Liver (tissue), 9 donors: ENCODE measurements around the gene CEP89. TPM values are rescaled to one million over a fixed set of nuclear protein-coding genes. Genes with fewer than 3 reads are reported as not detected.

ENCODE experiments used
- DNase-seq: peaks from one replicate; pipeline ENCODE4 v3.0.0-alpha.2; 2017; ENCODE audit warnings: low spot score
- H3K27ac ChIP-seq, 2 donors: one replicate each; pipeline ENCODE4 v1.7.0; 2013; ENCODE audit warnings: inconsistent platforms in 2 of 2, low read length in 2 of 2, control low read depth in 1 of 2, low read depth in 1 of 2, mild to moderate bottlenecking in 1 of 2
- H3K27me3 ChIP-seq, 4 donors: one replicate each; pipeline versions ENCODE4 v1.6.1 to v1.7.0; 2013; ENCODE audit warnings: low read length in 3 of 4, inconsistent platforms in 1 of 4, mild to moderate bottlenecking in 1 of 4, moderate library complexity in 1 of 4; ENCODE audit not compliant: control insufficient read depth in 4 of 4, insufficient read depth in 4 of 4
- H3K36me3 ChIP-seq, 4 donors: one replicate each; pipeline versions ENCODE4 v1.6.1 to v1.7.0; 2013; ENCODE audit warnings: low read length in 3 of 4, mild to moderate bottlenecking in 3 of 4, low read depth in 1 of 4, moderate library complexity in 1 of 4; ENCODE audit not compliant: control insufficient read depth in 4 of 4, insufficient read depth in 3 of 4
- H3K4me1 ChIP-seq, 4 donors: one replicate each; pipeline versions ENCODE4 v1.6.1 to v1.7.0; 2013; ENCODE audit warnings: low read length in 3 of 4, mild to moderate bottlenecking in 3 of 4, moderate library complexity in 1 of 4; ENCODE audit not compliant: control insufficient read depth in 4 of 4, insufficient read depth in 4 of 4
- H3K4me3 ChIP-seq, 3 donors: one replicate each; pipeline versions ENCODE4 v1.6.1 to v1.7.0; 2013; ENCODE audit warnings: low read length in 3 of 3, control low read depth in 1 of 3, low read depth in 1 of 3, mild to moderate bottlenecking in 1 of 3
- H3K9ac ChIP-seq, 2 donors: one replicate each; pipeline ENCODE4 v1.7.0; 2013; ENCODE audit warnings: low read length in 2 of 2, mild to moderate bottlenecking in 2 of 2, moderate library complexity in 2 of 2, control low read depth in 1 of 2, low read depth in 1 of 2
- H3K9me3 ChIP-seq, 4 donors: one replicate each; pipeline versions ENCODE4 v1.6.1 to v1.7.0; 2013; ENCODE audit warnings: low read length in 3 of 4; ENCODE audit not compliant: control insufficient read depth in 4 of 4
- CTCF ChIP-seq: fragments of 150-350 bp; IDR thresholded peaks from 2 replicates; pipeline ENCODE4 v1.5.1; 2017; ENCODE audit warnings: improper control_type of control experiment, low read depth, low read length; ENCODE audit not compliant: missing input control
- EGR1 ChIP-seq, 2 donors: IDR thresholded peaks; 2 replicates each; pipeline ENCODE4 v1.6.1; 2016 to 2018; ENCODE audit warnings: antibody characterized with exemption in 2 of 2, low read depth in 2 of 2
- FOXA1 ChIP-seq: IDR thresholded peaks from 2 replicates; pipeline ENCODE4 v1.6.1; 2016; ENCODE audit warnings: antibody characterized with exemption
- GABPA ChIP-seq, 2 donors: IDR thresholded peaks in 1 of 2; conservative IDR thresholded peaks in 1 of 2; 2 replicates each; pipeline ENCODE4 v1.6.1; 2016; ENCODE audit warnings: antibody characterized with exemption in 2 of 2, mild to moderate bottlenecking in 1 of 2, moderate library complexity in 1 of 2
- HNF4A ChIP-seq, 2 donors: conservative IDR thresholded peaks; 2 replicates each; pipeline ENCODE4 v1.6.1; 2016; ENCODE audit warnings: antibody characterized with exemption in 2 of 2, mild to moderate bottlenecking in 2 of 2
- HNF4G ChIP-seq: IDR thresholded peaks from 2 replicates; pipeline ENCODE4 v1.6.1; 2016; ENCODE audit warnings: antibody characterized with exemption
- JUND ChIP-seq, 2 donors: IDR thresholded peaks; 2 replicates each; pipeline ENCODE4 v1.6.1; 2016; ENCODE audit warnings: antibody characterized with exemption in 2 of 2
- NR2F2 ChIP-seq: IDR thresholded peaks from 2 replicates; pipeline ENCODE4 v1.6.1; 2016; ENCODE audit warnings: antibody characterized with exemption
- RAD21 ChIP-seq, 2 donors: IDR thresholded peaks; 2 replicates each; pipeline ENCODE4 v1.6.1; 2016; ENCODE audit warnings: antibody characterized with exemption in 2 of 2, mild to moderate bottlenecking in 2 of 2
- REST ChIP-seq: IDR thresholded peaks from 2 replicates; pipeline ENCODE4 v1.6.1; 2016; ENCODE audit warnings: antibody characterized with exemption, mild to moderate bottlenecking
- RXRA ChIP-seq, 2 donors: IDR thresholded peaks; 2 replicates each; pipeline ENCODE4 v1.6.1; 2017 to 2018; ENCODE audit warnings: antibody characterized with exemption in 2 of 2, mild to moderate bottlenecking in 1 of 2
- SP1 ChIP-seq: IDR thresholded peaks from 2 replicates; pipeline ENCODE4 v1.6.1; 2018; ENCODE audit warnings: antibody characterized with exemption, mild to moderate bottlenecking
- TAF1 ChIP-seq: conservative IDR thresholded peaks from 2 replicates; pipeline ENCODE4 v1.6.1; 2016; ENCODE audit warnings: antibody characterized with exemption, mild to moderate bottlenecking
- ZBTB33 ChIP-seq: IDR thresholded peaks from 2 replicates; pipeline ENCODE4 v1.6.1; 2016; ENCODE audit warnings: antibody characterized with exemption
- WGBS: extraction: QIAGEN DNeasy Blood & Tissue Kit; methylation state at CpG from one replicate; pipeline ENCODE4 v1.1.7; 2013; 5-methylcytosine and 5-hydroxymethylcytosine counted together
- polyA plus RNA-seq, 2 donors: library from polyadenylated mRNA; stranded (reverse) in 1 of 2; unstranded in 1 of 2; fragments of 200-250 nt in 1 of 2; fragments of >200 nt in 1 of 2; fragmentation: Nextera tagmentation in 1 of 2; extraction: Ambion mirVana in 1 of 2; gene quantifications; one replicate each; pipeline versions ENCODE4 v1.2.1 to v1.2.3, GENCODE V29; 2013 to 2015
- total RNA-seq, 2 donors: library from RNA; depleted of rRNA; stranded (reverse); fragments of >200 nt; gene quantifications; one replicate each; pipeline ENCODE4 v1.2.3, GENCODE V29; 2014
- TF ChIP-seq, protein P1 (sequence below): IDR thresholded peaks from 2 replicates; pipeline ENCODE4 v1.6.1; 2016; ENCODE audit warnings: antibody characterized with exemption
- donor health status: healthy.
- donor health status: healthy.
- donor health status: healthy.
- donor health status: healthy.
- donor health status: healthy.

The CEP89 gene
- total and polyA plus RNA-seq, 4 donors = 2.0 to 2.9 (median 2.4) TPM

GRCh38 chr19:32843716-32844245, 128.0 kb downstream of the CEP89 start (continued):
- no peak for TF ChIP-seq CTCF
- no peak for TF ChIP-seq GABPA (IDR thresholded peaks at IDR 0.05 in 1 of 2, conservative IDR thresholded peaks at IDR 0.05 in 1 of 2)

DNA sequence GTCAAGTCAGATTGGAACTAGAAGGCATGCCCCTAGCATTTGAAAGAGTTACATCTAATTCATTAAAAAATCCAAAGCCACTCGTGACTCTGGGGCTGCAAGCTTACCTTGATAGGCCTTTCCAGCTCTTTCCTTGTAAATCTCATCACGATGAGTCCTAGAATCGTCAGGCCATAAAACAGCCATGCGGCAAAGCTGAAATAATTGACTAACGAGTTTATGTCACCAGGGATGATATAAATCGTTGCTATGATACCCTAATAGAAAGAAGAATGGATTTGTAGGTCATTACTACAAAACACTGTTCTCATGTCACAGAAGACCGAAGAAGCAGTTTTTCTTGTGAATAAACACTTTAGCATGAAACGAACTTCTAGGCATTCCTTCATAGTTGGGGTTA, 129.7 kb downstream of the CEP89 start:
- no peaks in the 10 kb centered on the region for H3K27me3 ChIP-seq
- H3K36me3 ChIP-seq = peaks cover 0 to 39% (median 24%) of the 10 kb centered on the region in 4 donors
- peaks cover 0 to 6% (median 2%) of the 10 kb centered on the region in 4 donors for H3K9me3 ChIP-seq
- 85% methylated on average over 8 of the region's 8 CpGs for WGBS
- H3K9ac ChIP-seq = no peak overlapping the region
- no peak overlapping the region for H3K4me3 ChIP-seq
- TF ChIP-seq CTCF (no peak), REST (no peak), EGR1 (IDR thresholded peaks at IDR 0.05; ENCODE audit: low read depth in 2 of 2) (no peak)
- no peak for DNase-seq
- no peak overlapping the region for H3K27ac ChIP-seq
- no peaks in the 10 kb centered on the region for H3K4me1 ChIP-seq

DNA sequence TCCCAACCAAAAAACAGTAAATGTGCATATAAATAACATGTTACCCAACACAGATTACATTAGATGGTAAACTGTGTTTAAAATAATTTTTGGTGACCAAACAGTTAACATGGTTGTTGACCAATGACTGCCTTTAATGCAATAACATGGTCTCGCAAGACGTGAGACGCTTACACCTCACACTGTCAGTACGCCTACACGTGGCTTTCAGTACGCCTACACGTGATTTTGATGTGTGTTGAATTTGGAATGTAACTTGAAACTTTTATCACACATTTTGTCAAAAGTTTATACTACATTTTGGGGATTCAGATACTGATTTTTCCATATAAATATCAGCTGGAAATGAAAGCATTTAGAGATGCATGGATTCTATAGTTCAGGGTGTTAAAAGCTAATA, 134.2 kb downstream of the CEP89 start:
- no peak overlapping the region for H3K4me3 ChIP-seq
- 89% methylated on average over 7 of the region's 7 CpGs for WGBS
- peaks cover 0 to 6% (median 2%) of the 10 kb centered on the region in 4 donors for H3K9me3 ChIP-seq
- no peaks in the 10 kb centered on the region for H3K4me1 ChIP-seq
- no peak for DNase-seq
- H3K27me3 ChIP-seq = no peaks in the 10 kb centered on the region
- H3K9ac ChIP-seq = no peak overlapping the region
- peaks cover 0 to 40% (median 22%) of the 10 kb centered on the region in 4 donors for H3K36me3 ChIP-seq
- H3K27ac ChIP-seq = no peak overlapping the region
- no peak for TF ChIP-seq NR2F2
- no peak for TF ChIP-seq GABPA (IDR thresholded peaks at IDR 0.05 in 1 of 2, conservative IDR thresholded peaks at IDR 0.05 in 1 of 2)
- TF ChIP-seq FOXA1 = no peak
- TF ChIP-seq, protein P1, sequence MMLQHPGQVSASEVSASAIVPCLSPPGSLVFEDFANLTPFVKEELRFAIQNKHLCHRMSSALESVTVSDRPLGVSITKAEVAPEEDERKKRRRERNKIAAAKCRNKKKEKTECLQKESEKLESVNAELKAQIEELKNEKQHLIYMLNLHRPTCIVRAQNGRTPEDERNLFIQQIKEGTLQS = no peak
- no peak for TF ChIP-seq SP1
- TF ChIP-seq TAF1 = no peak
- no peak for TF ChIP-seq RXRA (IDR thresholded peaks at IDR 0.05)
- no peak for TF ChIP-seq JUND (IDR thresholded peaks at IDR 0.05)
- no peak for TF ChIP-seq REST
- no peak for TF ChIP-seq EGR1 (IDR thresholded peaks at IDR 0.05; ENCODE audit: low read depth in 2 of 2)
- no peak for TF ChIP-seq HNF4A (conservative IDR thresholded peaks at IDR 0.05)
- TF ChIP-seq ZBTB33 = no peak
- no peak for TF ChIP-seq HNF4G
- no peak for TF ChIP-seq RAD21 (IDR thresholded peaks at IDR 0.05)
